ENCODE results near the gene PATZ1. TPM values are rescaled to one million over a fixed set of nuclear protein-coding genes. Genes with fewer than 3 reads are reported as not detected.

PATZ1 gene
- total and polyA plus RNA-seq, 2 of the 4 experiments (the other 2 are of a cell fraction) = 6.5 to 10.5 TPM

- dilution Hi-C loops (cut with HindIII; ENCODE audit: low sequenced_read_pairs, unreplicated experiment) = no loop called here
- ChIA-PET CTCF (no interaction called here), POLR2A (ENCODE audit: unreplicated experiment) (no interaction called here)
- Histone ChIP-seq H4K8ac (ENCODE audit: low read depth in 2 of 2, low read length in 2 of 2) (no peak overlapping the region), H3K56ac (ENCODE audit: extremely low read depth, insufficient read depth, low read length) (no peak overlapping the region), H3K4me2 (ENCODE audit: low read depth, low read length) (no peak overlapping the region), H3K4ac (ENCODE audit: low read depth, low read length) (no peak overlapping the region), H2AK5ac (ENCODE audit: low read depth, low read length) (no peak overlapping the region), H3K23ac (ENCODE audit: low read depth, low read length) (no peak overlapping the region), H2BK15ac (ENCODE audit: low read depth, low read length) (no peak overlapping the region), H3K4me1 (ENCODE audit: control insufficient read depth, insufficient read depth, low read length) (peaks cover 2% of the 10 kb centered on the region; the same call in 1 of the 2 replicates), H3K4me3 (ENCODE audit: insufficient read depth, low read depth, low read length) (no peak overlapping the region), H4K91ac (ENCODE audit: insufficient read depth, low read depth, low read length) (no peak overlapping the region), H2AK9ac (replicated peaks; ENCODE audit: low read depth, low read length, poor library complexity) (no peak overlapping the region), H3K27me3 (ENCODE audit: control insufficient read depth, insufficient read depth, low read length) (no peaks in the 10 kb centered on the region), H3K79me1 (ENCODE audit: low read depth in 1 of 2, low read length in 2 of 2) (peaks cover 6 to 34% of the 10 kb centered on the region in 2 experiments; a peak in 3 of 4 replicates), H2BK20ac (ENCODE audit: low read depth, low read length) (no peak overlapping the region), H4K5ac (ENCODE audit: low read depth, low read length) (no peak overlapping the region), H2BK120ac (ENCODE audit: low read depth, low read length) (no peak overlapping the region), H4K20me1 (ENCODE audit: insufficient read depth, low read length) (peaks cover 12% of the 10 kb centered on the region; the same call in 1 of the 2 replicates), H3K18ac (ENCODE audit: low read depth, low read length) (no peak overlapping the region), H2BK5ac (ENCODE audit: low read depth, low read length, poor library complexity, severe bottlenecking) (no peak overlapping the region), H3K14ac (replicated peaks; ENCODE audit: low read depth, low read length) (no peak overlapping the region), H3K27ac (ENCODE audit: insufficient read depth, low read length) (no peak overlapping the region), H3K9me3 (ENCODE audit: control insufficient read depth, insufficient read depth, low read length) (no peaks in the 10 kb centered on the region), H2AFZ (replicated peaks; ENCODE audit: low read length, poor library complexity) (no peak overlapping the region), H3K9me1 (ENCODE audit: insufficient read depth, low read length) (peaks cover 16% of the 10 kb centered on the region), H3K9ac (ENCODE audit: low read depth, low read length) (no peak overlapping the region), H3K36me3 (ENCODE audit: control insufficient read depth, insufficient read depth, low read length) (peaks cover 53% of the 10 kb centered on the region)
- TF ChIP-seq CHD1 (IDR thresholded peaks at IDR 0.05; ENCODE audit: low read depth, low read length) (no peak), BHLHE40 (IDR thresholded peaks at IDR 0.05; ENCODE audit: low read depth, low read length) (no peak), RAD21 (IDR thresholded peaks at IDR 0.05; ENCODE audit: low read length) (no peak), NFE2L2 (IDR thresholded peaks at IDR 0.05; ENCODE audit: low read depth, low read length) (no peak), MXI1 (IDR thresholded peaks at IDR 0.05; ENCODE audit: borderline replicate concordance, low read depth, low read length) (no peak), USF2 (IDR thresholded peaks at IDR 0.05; ENCODE audit: low read depth, low read length) (no peak), CEBPB (IDR thresholded peaks at IDR 0.05; ENCODE audit: low read depth, low read length) (no peak), CTCF (conservative IDR thresholded peaks at IDR 0.05; ENCODE audit: low read depth, low read length) (no peak), RFX5 (IDR thresholded peaks at IDR 0.05; ENCODE audit: low read depth, low read length) (no peak), MAFK (IDR thresholded peaks at IDR 0.05; ENCODE audit: low read depth, low read length) (no peak), SMC3 (IDR thresholded peaks at IDR 0.05; ENCODE audit: low read depth, low read length) (no peak), FOS (IDR thresholded peaks at IDR 0.05; ENCODE audit: low read depth, low read length) (no peak), POLR2A (IDR thresholded peaks at IDR 0.05; ENCODE audit: low read depth, low read length) (no peak), MAZ (IDR thresholded peaks at IDR 0.05; ENCODE audit: borderline replicate concordance, low read depth, low read length) (no peak), ELK1 (IDR thresholded peaks at IDR 0.05; ENCODE audit: borderline replicate concordance, low read depth, low read length) (no peak), RCOR1 (IDR thresholded peaks at IDR 0.05; ENCODE audit: insufficient replicate concordance, low read length) (no peak)
- in situ Hi-C loops (cut with MboI; ENCODE audit: low sequenced_read_pairs) = no loop called here
- DNase-seq = no peak
- no peak for ATAC-seq (ENCODE audit: low read depth)
- no TSS peak for BruUV-seq (replicated peaks)
- WGBS, 2 experiments (ENCODE audit: extremely low coverage in 2 of 2, insufficient read length in 1 of 2) = 100% methylated on average over 3 of the region's 13 CpGs; no CpG with 5 or more reads in 1 of the 2 experiments
- intact Hi-C loops (cut with micrococcal nuclease) = no loop called here
Observed at GRCh38 chr22:31328544-31328960, 17.6 kb downstream of the PATZ1 start.

Data from IMR-90 (cell line).